Forelimb muscle (tissue), 1 donor: Measurements from ENCODE around the gene ZNF280A. TPM values are rescaled to one million over a fixed set of nuclear protein-coding genes. Genes with fewer than 3 reads are reported as not detected.
"Not testable (repeated sequence)": the region's sequence is repeated elsewhere in the genome, so short reads cannot be mapped to it uniquely, and the experiment has no call there.

Source experiments
- DNase-seq: peaks from one replicate; pipeline ENCODE4 v3.0.0-alpha.2; 2013; ENCODE audit warnings: low read depth
- polyA plus RNA-seq: library from polyadenylated mRNA; unstranded; fragments of 120-200 nt; gene quantifications from one replicate; pipeline ENCODE4 v1.2.1, GENCODE V29; 2013; ENCODE audit not compliant: insufficient read length

The ZNF280A gene
- polyA plus RNA-seq, 1 donor = not detected

- no peak for DNase-seq
Observed at GRCh38 chr22:22538226-22538989, 18.3 kb upstream of the ZNF280A start.

- no peak for DNase-seq
Observed at GRCh38 chr22:22536916-22537315, 16.8 kb upstream of the ZNF280A start.

GRCh38 chr22:22536515-22536914 lies 16.4 kb upstream of the ZNF280A start:
- DNase-seq = no peak

- DNase-seq = no peak
Observed at GRCh38 chr22:22535662-22536061, 15.6 kb upstream of the ZNF280A start.

- no peak for DNase-seq
Observed at GRCh38 chr22:22534604-22535415, 14.7 kb upstream of the ZNF280A start.

GRCh38 chr22:22533863-22534262 lies 13.8 kb upstream of the ZNF280A start:
- DNase-seq = no peak

GRCh38 chr22:22533417-22533816 lies 13.3 kb upstream of the ZNF280A start:
- no peak for DNase-seq

- not testable (repeated sequence) for DNase-seq
Observed at GRCh38 chr22:22532547-22533071, 12.5 kb upstream of the ZNF280A start.

GRCh38 chr22:22531770-22532546 lies 11.9 kb upstream of the ZNF280A start:
- no peak for DNase-seq

GRCh38 chr22:22528780-22529179 lies 8.7 kb upstream of the ZNF280A start:
- DNase-seq = no peak

- DNase-seq = no peak
Observed at GRCh38 chr22:22527312-22527711, 7.2 kb upstream of the ZNF280A start.

GRCh38 chr22:22526125-22526912 lies 6.2 kb upstream of the ZNF280A start:
- DNase-seq = no peak

GRCh38 chr22:22523494-22523893 lies 3.4 kb upstream of the ZNF280A start:
- DNase-seq = no peak

GRCh38 chr22:22521631-22522030 lies 1.6 kb upstream of the ZNF280A start:
- no peak for DNase-seq

GRCh38 chr22:22520667-22521602 lies 865 bp upstream of the ZNF280A start:
- DNase-seq = no peak

- DNase-seq = no peak
Observed at GRCh38 chr22:22519591-22519990, 479 bp downstream of the ZNF280A start.

GRCh38 chr22:22516992-22517391 lies 3.1 kb downstream of the ZNF280A start:
- no peak for DNase-seq

GRCh38 chr22:22515890-22516289 lies 4.2 kb downstream of the ZNF280A start:
- no peak for DNase-seq

- not testable (repeated sequence) for DNase-seq
Observed at GRCh38 chr22:22514431-22514830, 5.6 kb downstream of the ZNF280A start.

GRCh38 chr22:22513619-22514018 lies 6.5 kb downstream of the ZNF280A start:
- no peak for DNase-seq
